GM21737 (cell line): Measurements from ENCODE around the gene LDLRAP1.

Experiments
- ATAC-seq: cut with Tn5 transposase; IDR thresholded peaks from one replicate; pipeline ENCODE4 v1.9.1; 2021; ENCODE audit warnings: mild to moderate bottlenecking, moderate library complexity; ENCODE audit not compliant: unreplicated experiment

The LDLRAP1 gene

GRCh38 chr1:25523542-25523941 lies 19.9 kb upstream of the LDLRAP1 start:
- ATAC-seq, result no peak

- no peak for ATAC-seq
These were observed 18.6 kb upstream of the LDLRAP1 start for GRCh38 chr1:25524568-25525360.

- ATAC-seq, result no peak
These were observed 18.1 kb upstream of the LDLRAP1 start for GRCh38 chr1:25525361-25525688.

- no peak for ATAC-seq
These were observed 16.7 kb upstream of the LDLRAP1 start for GRCh38 chr1:25526753-25527152.

GRCh38 chr1:25527226-25527846 lies 16.1 kb upstream of the LDLRAP1 start:
- ATAC-seq, result no peak

- ATAC-seq, result no peak
These were observed 15.3 kb upstream of the LDLRAP1 start for GRCh38 chr1:25527946-25528595.

- ATAC-seq, result no peak
These were observed 14.4 kb upstream of the LDLRAP1 start for GRCh38 chr1:25528881-25529517.

- ATAC-seq, result no peak
These were observed 13.8 kb upstream of the LDLRAP1 start for GRCh38 chr1:25529518-25530185.

GRCh38 chr1:25530186-25531081 lies 13.0 kb upstream of the LDLRAP1 start:
- ATAC-seq, result no peak

- no peak for ATAC-seq
These were observed 12.3 kb upstream of the LDLRAP1 start for GRCh38 chr1:25531082-25531461.

GRCh38 chr1:25532970-25533369 lies 10.4 kb upstream of the LDLRAP1 start:
- ATAC-seq, result no peak

- ATAC-seq, result no peak
These were observed 9.5 kb upstream of the LDLRAP1 start for GRCh38 chr1:25533775-25534409.

GRCh38 chr1:25534410-25534788 lies 9.0 kb upstream of the LDLRAP1 start:
- no peak for ATAC-seq

GRCh38 chr1:25536124-25536523 lies 7.3 kb upstream of the LDLRAP1 start:
- no peak for ATAC-seq

- ATAC-seq, result no peak
These were observed 6.1 kb upstream of the LDLRAP1 start for GRCh38 chr1:25537153-25537831.

GRCh38 chr1:25538191-25538767 lies 5.1 kb upstream of the LDLRAP1 start:
- no peak for ATAC-seq

- no peak for ATAC-seq
These were observed 2.6 kb upstream of the LDLRAP1 start for GRCh38 chr1:25540750-25541342.

- no peak for ATAC-seq
These were observed 2.0 kb upstream of the LDLRAP1 start for GRCh38 chr1:25541425-25541824.
